IMR-90 (cell line): ENCODE measurements around the gene LBH. TPM values are rescaled to one million over a fixed set of nuclear protein-coding genes. Genes with fewer than 3 reads are reported as not detected.

Source experiments
- ATAC-seq: fragments of 200-7000 bp; cut with Tn5 transposase; 2 replicates; pipeline ENCODE4 v1.9.1; 2020; ENCODE audit warnings: low read depth, mild to moderate bottlenecking, moderate library complexity
- BruUV-seq: library from RNA; stranded (reverse); fragments of 400-500 nt; replicated peaks from 2 replicates; lab custom pipeline; 2021; lab: Mats Ljungman, UMichigan
- CTCF ChIA-PET: fragments of 300-600 bp; formaldehyde crosslinking; extraction: SDS; loops from one replicate; lab custom pipeline; 2021; ENCODE audit warnings: antibody characterized with exemption; lab: Yijun Ruan, JAX
- POLR2A ChIA-PET: fragments of 300-600 bp; sonication (Branson Sonifier 250); formaldehyde crosslinking; loops from one replicate; lab custom pipeline; 2022; ENCODE audit warnings: antibody characterized with exemption; ENCODE audit not compliant: unreplicated experiment; lab: Charles Lee
- DNase-seq: peaks from one replicate; pipeline ENCODE4 v3.0.0; 2013
- H2AFZ ChIP-seq: replicated peaks from 2 replicates; pipeline ENCODE3; 2013; ENCODE audit warnings: low read length, mild to moderate bottlenecking; ENCODE audit not compliant: poor library complexity
- H2AK5ac ChIP-seq: 2 replicates; pipeline ENCODE4 v1.6.1; 2013; ENCODE audit warnings: low read depth, low read length, inconsistent platforms
- H2AK9ac ChIP-seq: replicated peaks from 2 replicates; pipeline ENCODE3; 2013; ENCODE audit warnings: mild to moderate bottlenecking, low read depth, low read length, moderate library complexity; ENCODE audit not compliant: poor library complexity
- H2BK120ac ChIP-seq: 2 replicates; pipeline ENCODE4 v1.6.1; 2013; ENCODE audit warnings: low read depth, low read length, inconsistent platforms
- H2BK15ac ChIP-seq: 3 replicates; pipeline ENCODE4 v1.6.1; 2013; ENCODE audit warnings: low read depth, low read length, inconsistent platforms
- H2BK20ac ChIP-seq: 2 replicates; pipeline ENCODE4 v1.6.1; 2013; ENCODE audit warnings: low read depth, mild to moderate bottlenecking, inconsistent platforms, low read length, moderate library complexity
- H2BK5ac ChIP-seq: 2 replicates; pipeline ENCODE4 v1.6.1; 2013; ENCODE audit warnings: mild to moderate bottlenecking, low read depth, low read length, inconsistent platforms; ENCODE audit not compliant: poor library complexity, severe bottlenecking
- H3K14ac ChIP-seq: replicated peaks from 2 replicates; pipeline ENCODE4 v1.6.1; 2013; ENCODE audit warnings: low read depth, low read length, inconsistent platforms
- H3K18ac ChIP-seq: 2 replicates; pipeline ENCODE4 v1.6.1; 2013; ENCODE audit warnings: low read depth, low read length, control low read depth
- H3K23ac ChIP-seq: 2 replicates; pipeline ENCODE4 v1.6.1; 2013; ENCODE audit warnings: low read depth, low read length, inconsistent platforms
- H3K27ac ChIP-seq: 2 replicates; pipeline ENCODE4 v1.5.1; 2013; ENCODE audit warnings: mild to moderate bottlenecking, control low read depth, low read length; ENCODE audit not compliant: insufficient read depth
- H3K27me3 ChIP-seq: 2 replicates; pipeline ENCODE4 v1.6.1; 2013; ENCODE audit warnings: low read length; ENCODE audit not compliant: control insufficient read depth, insufficient read depth
- H3K36me3 ChIP-seq: 2 replicates; pipeline ENCODE4 v1.6.1; 2013; ENCODE audit warnings: low read length, mixed read lengths; ENCODE audit not compliant: control insufficient read depth, insufficient read depth
- H3K4ac ChIP-seq: 2 replicates; pipeline ENCODE4 v1.6.1; 2013; ENCODE audit warnings: low read depth, low read length, inconsistent platforms
- H3K4me1 ChIP-seq: 2 replicates; pipeline ENCODE4 v1.6.1; 2013; ENCODE audit warnings: low read length, mixed read lengths; ENCODE audit not compliant: control insufficient read depth, insufficient read depth
- H3K4me2 ChIP-seq: 2 replicates; pipeline ENCODE4 v1.6.1; 2013; ENCODE audit warnings: low read depth, mild to moderate bottlenecking, control low read depth, low read length, moderate library complexity
- H3K4me3 ChIP-seq: 2 replicates; pipeline ENCODE4 v1.5.1; 2013; ENCODE audit warnings: low read depth, mild to moderate bottlenecking, control low read depth, low read length, moderate library complexity; ENCODE audit not compliant: insufficient read depth
- H3K56ac ChIP-seq: 2 replicates; pipeline ENCODE4 v1.6.1; 2013; ENCODE audit warnings: low read length, inconsistent platforms; ENCODE audit not compliant: insufficient read depth; ENCODE audit errors: extremely low read depth
- H3K79me1 ChIP-seq, 2 experiments: 2 replicates each; pipeline ENCODE4 v1.6.1; 2013; ENCODE audit warnings: low read length in 2 of 2, inconsistent platforms in 1 of 2, low read depth in 1 of 2
- H3K9ac ChIP-seq: 2 replicates; pipeline ENCODE4 v1.6.1; 2013; ENCODE audit warnings: low read depth, low read length, control low read depth
- H3K9me1 ChIP-seq: 2 replicates; pipeline ENCODE4 v1.6.1; 2013; ENCODE audit warnings: low read length, inconsistent platforms; ENCODE audit not compliant: insufficient read depth
- H3K9me3 ChIP-seq: 2 replicates; pipeline ENCODE4 v1.6.1; 2013; ENCODE audit warnings: low read length; ENCODE audit not compliant: control insufficient read depth, insufficient read depth
- H4K20me1 ChIP-seq: 2 replicates; pipeline ENCODE4 v1.6.1; 2013; ENCODE audit warnings: low read length, inconsistent platforms; ENCODE audit not compliant: insufficient read depth
- H4K5ac ChIP-seq: 2 replicates; pipeline ENCODE4 v1.6.1; 2013; ENCODE audit warnings: mild to moderate bottlenecking, low read depth, low read length, control low read depth
- H4K8ac ChIP-seq, 2 experiments: 2 replicates each; pipeline ENCODE4 v1.6.1; 2013; ENCODE audit warnings: low read depth in 2 of 2, low read length in 2 of 2, control low read depth in 1 of 2, inconsistent platforms in 1 of 2
- H4K91ac ChIP-seq: 2 replicates; pipeline ENCODE4 v1.6.1; 2013; ENCODE audit warnings: low read depth, low read length, inconsistent platforms; ENCODE audit not compliant: insufficient read depth
- BHLHE40 ChIP-seq: fragments of 150-350 bp; IDR thresholded peaks from 2 replicates; pipeline ENCODE4 v1.6.1; 2016; ENCODE audit warnings: mild to moderate bottlenecking, low read depth, low read length
- CEBPB ChIP-seq: IDR thresholded peaks from 2 replicates; pipeline ENCODE4 v1.6.1; 2012; ENCODE audit warnings: low read depth, low read length, improper control_type of control experiment
- CHD1 ChIP-seq: IDR thresholded peaks from 2 replicates; pipeline ENCODE4 v1.6.1; 2012; ENCODE audit warnings: low read depth, low read length, improper control_type of control experiment
- FOS ChIP-seq: fragments of 150-350 bp; IDR thresholded peaks from 2 replicates; pipeline ENCODE4 v1.6.1; 2016; ENCODE audit warnings: low read depth, low read length
- MAFK ChIP-seq: IDR thresholded peaks from 2 replicates; pipeline ENCODE4 v1.6.1; 2012; ENCODE audit warnings: low read depth, low read length, improper control_type of control experiment
- MAZ ChIP-seq: IDR thresholded peaks from 2 replicates; pipeline ENCODE4 v1.6.1; 2012; ENCODE audit warnings: low read depth, mild to moderate bottlenecking, low read length, improper control_type of control experiment, moderate library complexity, borderline replicate concordance
- MXI1 ChIP-seq: IDR thresholded peaks from 2 replicates; pipeline ENCODE4 v1.6.1; 2012; ENCODE audit warnings: low read depth, mild to moderate bottlenecking, low read length, moderate library complexity, borderline replicate concordance
- POLR2A ChIP-seq: IDR thresholded peaks from 2 replicates; pipeline ENCODE4 v1.6.1; 2012; ENCODE audit warnings: mild to moderate bottlenecking, low read depth, low read length
- RAD21 ChIP-seq: IDR thresholded peaks from 2 replicates; pipeline ENCODE4 v1.6.1; 2012; ENCODE audit warnings: low read length, improper control_type of control experiment
- RFX5 ChIP-seq: IDR thresholded peaks from 2 replicates; pipeline ENCODE4 v1.8.0; 2012; ENCODE audit warnings: low read depth, mild to moderate bottlenecking, low read length, moderate library complexity
- WGBS, 2 experiments: methylation state at CpG; one replicate each; pipeline versions ENCODE4 v1.1.5 to v1.1.7; 2013; ENCODE audit warnings: missing lambda C conversion rate in 2 of 2; ENCODE audit not compliant: insufficient read length in 1 of 2; ENCODE audit errors: extremely low coverage in 2 of 2; 5-methylcytosine and 5-hydroxymethylcytosine counted together
- dilution Hi-C: fragments of 300-500 bp; cut with HindIII; formaldehyde crosslinking; loops from one replicate; pipeline ENCODE4 v1.14.3; 2018; ENCODE audit warnings: low sequenced_read_pairs; ENCODE audit not compliant: unreplicated experiment
- in situ Hi-C: fragments of 300-500 bp; cut with MboI; formaldehyde crosslinking; loops from 3 replicates; pipeline ENCODE4 v1.14.3; 2019; ENCODE audit warnings: low sequenced_read_pairs, inconsistent platforms, mixed read lengths
- intact Hi-C: fragments of 100-400 bp; cut with micrococcal nuclease; formaldehyde crosslinking; loops from 2 replicates; pipeline ENCODE4 v1.10.0; 2022
- polyA plus RNA-seq, 3 experiments: library from polyadenylated mRNA; depleted of rRNA; stranded (reverse); fragments of >200 nt; gene quantifications; 2 replicates each; pipeline ENCODE4 v1.2.3, GENCODE V29; 2012; ENCODE audit warnings: low replicate concordance in 1 of 3
- total RNA-seq: library from RNA; depleted of rRNA; stranded (reverse); fragments of >200 nt; gene quantifications from 2 replicates; pipeline ENCODE4 v1.2.3, GENCODE V29; 2012
- TF ChIP-seq, protein P1 (sequence below): conservative IDR thresholded peaks from 2 replicates; pipeline ENCODE4 v1.5.1; 2012; ENCODE audit warnings: mild to moderate bottlenecking, low read depth, low read length, improper control_type of control experiment
- TF ChIP-seq, protein P2 (sequence below): fragments of 150-350 bp; IDR thresholded peaks from 2 replicates; pipeline ENCODE4 v1.6.1; 2016; ENCODE audit warnings: low read depth, mild to moderate bottlenecking, low read length, moderate library complexity, borderline replicate concordance

LBH gene
- total and polyA plus RNA-seq, 2 of the 4 experiments (the other 2 are of a cell fraction) = 158 to 202 TPM

DNA sequence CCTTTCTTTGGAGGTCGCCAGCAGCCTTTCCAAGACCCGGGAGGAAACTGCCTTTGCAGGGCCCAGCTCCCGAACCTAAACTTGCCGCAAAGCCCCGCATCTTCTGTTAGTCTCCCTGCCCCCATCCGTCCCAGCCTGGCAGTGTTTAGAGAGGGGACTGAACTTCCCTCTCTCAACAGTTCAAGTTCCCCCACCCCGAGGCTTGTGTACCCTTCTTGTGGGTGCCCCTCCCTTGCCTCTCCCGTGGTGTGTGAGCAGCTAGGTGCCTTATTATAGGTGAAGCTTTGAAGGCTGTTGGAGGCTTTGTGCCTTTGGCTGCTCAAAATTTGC is 1.4 kb downstream of the LBH start:
- peak overlapping the region; percentile 78 for H3K4me2 ChIP-seq
- BruUV-seq = no TSS peak
- H3K27me3 ChIP-seq = no peaks in the 10 kb centered on the region
- peak overlapping the region; percentile 88 for H3K23ac ChIP-seq
- peak overlapping the region; percentile 72 for H3K56ac ChIP-seq
- H3K9me3 ChIP-seq = no peaks in the 10 kb centered on the region
- H3K4me3 ChIP-seq = peak overlapping the region; percentile 84
- peak overlapping the region; percentile 97 for H3K18ac ChIP-seq
- peak overlapping the region; percentile 66 for H2AK9ac ChIP-seq
- H4K20me1 ChIP-seq = peaks cover 64% of the 10 kb centered on the region
- H3K14ac ChIP-seq = peak overlapping the region; percentile 87
- ATAC-seq (no peak), DNase-seq (no peak)
- POLR2A ChIA-PET = interaction anchor here (1.3 to 1.5 kb wide), 2 partner anchors 61 to 69 kb away, joined by 6 read pairs; no protein-coding TSS in a partner anchor
- H3K36me3 ChIP-seq = peaks cover 49% of the 10 kb centered on the region
- H3K4me1 ChIP-seq = peaks cover 23% of the 10 kb centered on the region
- H3K4ac ChIP-seq = peak overlapping the region; percentile 90
- CTCF ChIA-PET = interaction anchor here (0.7 kb wide), 1 partner anchor 24 kb away, joined by 3 read pairs; no protein-coding TSS in a partner anchor
- intact Hi-C loops (loop anchor here (5.0 to 10.0 kb wide), 2 partner anchors 180 to 472 kb away; no protein-coding TSS in a partner anchor), in situ Hi-C loops (no loop called here), dilution Hi-C loops (no loop called here)
- H2BK20ac ChIP-seq = no peak overlapping the region
- peak overlapping the region; percentile 84 for H3K27ac ChIP-seq
- peak overlapping the region; percentile 81 for H4K5ac ChIP-seq
- peak overlapping the region; percentile 79 for H2AFZ ChIP-seq
- H4K8ac ChIP-seq = peak overlapping the region; percentile 17 to 64; a peak in 3 of 4 replicates
- peaks cover 26% of the 10 kb centered on the region for H3K9me1 ChIP-seq
- TF ChIP-seq POLR2A (no peak), FOS (no peak), RAD21 (no peak), MAZ (no peak), CEBPB (no peak), MXI1 (no peak), RFX5 (no peak), BHLHE40 (no peak), MAFK (no peak), CHD1 (no peak)
- TF ChIP-seq, protein P1, sequence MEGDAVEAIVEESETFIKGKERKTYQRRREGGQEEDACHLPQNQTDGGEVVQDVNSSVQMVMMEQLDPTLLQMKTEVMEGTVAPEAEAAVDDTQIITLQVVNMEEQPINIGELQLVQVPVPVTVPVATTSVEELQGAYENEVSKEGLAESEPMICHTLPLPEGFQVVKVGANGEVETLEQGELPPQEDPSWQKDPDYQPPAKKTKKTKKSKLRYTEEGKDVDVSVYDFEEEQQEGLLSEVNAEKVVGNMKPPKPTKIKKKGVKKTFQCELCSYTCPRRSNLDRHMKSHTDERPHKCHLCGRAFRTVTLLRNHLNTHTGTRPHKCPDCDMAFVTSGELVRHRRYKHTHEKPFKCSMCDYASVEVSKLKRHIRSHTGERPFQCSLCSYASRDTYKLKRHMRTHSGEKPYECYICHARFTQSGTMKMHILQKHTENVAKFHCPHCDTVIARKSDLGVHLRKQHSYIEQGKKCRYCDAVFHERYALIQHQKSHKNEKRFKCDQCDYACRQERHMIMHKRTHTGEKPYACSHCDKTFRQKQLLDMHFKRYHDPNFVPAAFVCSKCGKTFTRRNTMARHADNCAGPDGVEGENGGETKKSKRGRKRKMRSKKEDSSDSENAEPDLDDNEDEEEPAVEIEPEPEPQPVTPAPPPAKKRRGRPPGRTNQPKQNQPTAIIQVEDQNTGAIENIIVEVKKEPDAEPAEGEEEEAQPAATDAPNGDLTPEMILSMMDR = no peak
- TF ChIP-seq, protein P2, sequence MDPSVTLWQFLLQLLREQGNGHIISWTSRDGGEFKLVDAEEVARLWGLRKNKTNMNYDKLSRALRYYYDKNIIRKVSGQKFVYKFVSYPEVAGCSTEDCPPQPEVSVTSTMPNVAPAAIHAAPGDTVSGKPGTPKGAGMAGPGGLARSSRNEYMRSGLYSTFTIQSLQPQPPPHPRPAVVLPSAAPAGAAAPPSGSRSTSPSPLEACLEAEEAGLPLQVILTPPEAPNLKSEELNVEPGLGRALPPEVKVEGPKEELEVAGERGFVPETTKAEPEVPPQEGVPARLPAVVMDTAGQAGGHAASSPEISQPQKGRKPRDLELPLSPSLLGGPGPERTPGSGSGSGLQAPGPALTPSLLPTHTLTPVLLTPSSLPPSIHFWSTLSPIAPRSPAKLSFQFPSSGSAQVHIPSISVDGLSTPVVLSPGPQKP = no peak
- H3K9ac ChIP-seq = peak overlapping the region; percentile 100
- H4K91ac ChIP-seq = peak overlapping the region; percentile 54
- peak overlapping the region; percentile 6; the same call in 1 of the 2 replicates for H2AK5ac ChIP-seq
- H2BK15ac ChIP-seq = no peak overlapping the region; the same call in 2 of the 3 replicates
- peaks cover 4 to 57% of the 10 kb centered on the region in 2 experiments; a peak in 2 of 4 replicates for H3K79me1 ChIP-seq
- peak overlapping the region; percentile 79 for H2BK5ac ChIP-seq
- H2BK120ac ChIP-seq = peak overlapping the region; percentile 66
- WGBS, 2 experiments = no CpG with 5 or more reads among the region's 8 CpGs
